Measurements from ENCODE around the gene L3MBTL4.

DNA sequence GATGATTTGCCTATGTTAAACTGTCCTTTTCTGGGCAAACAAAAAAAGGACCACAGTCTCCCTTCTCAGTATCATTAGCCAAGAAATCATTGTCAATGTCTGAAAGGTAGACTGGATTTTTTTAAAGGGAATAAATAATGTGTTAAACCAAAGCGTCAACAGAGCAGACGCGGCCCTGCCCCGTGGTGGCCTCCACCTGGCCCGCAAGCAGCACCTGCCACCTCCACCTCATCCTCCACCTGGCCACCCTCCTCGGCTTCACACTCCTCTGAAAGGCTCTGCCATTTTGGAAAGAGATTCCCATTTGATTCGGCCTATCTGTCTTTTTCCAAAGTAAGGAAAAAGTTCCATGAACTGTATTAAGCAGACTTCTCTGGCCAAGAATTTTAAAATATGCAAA is 451.4 kb downstream of the L3MBTL4 start:
- TF ChIP-seq, protein P1, sequence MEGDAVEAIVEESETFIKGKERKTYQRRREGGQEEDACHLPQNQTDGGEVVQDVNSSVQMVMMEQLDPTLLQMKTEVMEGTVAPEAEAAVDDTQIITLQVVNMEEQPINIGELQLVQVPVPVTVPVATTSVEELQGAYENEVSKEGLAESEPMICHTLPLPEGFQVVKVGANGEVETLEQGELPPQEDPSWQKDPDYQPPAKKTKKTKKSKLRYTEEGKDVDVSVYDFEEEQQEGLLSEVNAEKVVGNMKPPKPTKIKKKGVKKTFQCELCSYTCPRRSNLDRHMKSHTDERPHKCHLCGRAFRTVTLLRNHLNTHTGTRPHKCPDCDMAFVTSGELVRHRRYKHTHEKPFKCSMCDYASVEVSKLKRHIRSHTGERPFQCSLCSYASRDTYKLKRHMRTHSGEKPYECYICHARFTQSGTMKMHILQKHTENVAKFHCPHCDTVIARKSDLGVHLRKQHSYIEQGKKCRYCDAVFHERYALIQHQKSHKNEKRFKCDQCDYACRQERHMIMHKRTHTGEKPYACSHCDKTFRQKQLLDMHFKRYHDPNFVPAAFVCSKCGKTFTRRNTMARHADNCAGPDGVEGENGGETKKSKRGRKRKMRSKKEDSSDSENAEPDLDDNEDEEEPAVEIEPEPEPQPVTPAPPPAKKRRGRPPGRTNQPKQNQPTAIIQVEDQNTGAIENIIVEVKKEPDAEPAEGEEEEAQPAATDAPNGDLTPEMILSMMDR (IDR thresholded peaks at IDR 0.05): no peak
- no peak for TF ChIP-seq POLR2A (IDR thresholded peaks at IDR 0.05)
